K562 (cell line): ENCODE measurements around the gene RPRD1B. TPM values are rescaled to one million over a fixed set of nuclear protein-coding genes. Genes with fewer than 3 reads are reported as not detected.

Experiments
- AFF4 ChIP-seq: sonication (generic); formaldehyde crosslinking; IDR thresholded peaks from 2 replicates; pipeline ENCODE4 v1.8.0; 2023; ENCODE audit warnings: mild to moderate bottlenecking, missing genetic modification reagents
- CREB1 ChIP-seq, 2 experiments: sonication (generic) in 1 of 2; formaldehyde crosslinking in 1 of 2; IDR thresholded peaks; 2 replicates each; pipeline versions ENCODE4 v1.6.1 to v1.8.0; 2012 to 2022; ENCODE audit warnings: inconsistent platforms in 1 of 2, mild to moderate bottlenecking in 1 of 2, missing genetic modification reagents in 1 of 2, moderate library complexity in 1 of 2
- GABPB2 ChIP-seq: fragments of 250-450 bp; sonication (Bioruptor Pico); conservative IDR thresholded peaks from 2 replicates; pipeline ENCODE4 v1.5.1; 2021; ENCODE audit warnings: mild to moderate bottlenecking
- IFI16 ChIP-seq: fragments of 250-450 bp; sonication (Bioruptor Pico); IDR thresholded peaks from 2 replicates; pipeline ENCODE4 v2.1.2; 2022; ENCODE audit warnings: mild to moderate bottlenecking, inconsistent platforms
- NONO ChIP-seq, 2 experiments: fragments of 200-400 bp in 1 of 2; fragments of 450-650 bp in 1 of 2; formaldehyde crosslinking in 1 of 2; IDR thresholded peaks; 2 replicates each; pipeline ENCODE4 v1.6.1; 2017; ENCODE audit warnings: low read depth in 2 of 2, mild to moderate bottlenecking in 2 of 2, moderate library complexity in 2 of 2, low read length in 1 of 2
- NR1H2 ChIP-seq: sonication (generic); formaldehyde crosslinking; IDR thresholded peaks from 2 replicates; pipeline ENCODE4 v1.4.0; 2020; ENCODE audit warnings: mild to moderate bottlenecking, missing genetic modification reagents
- NR2C2 ChIP-seq, 2 experiments: fragments of 200-800 bp in 1 of 2; sonication (Bioruptor generic) in 1 of 2; sonication (generic) in 1 of 2; formaldehyde crosslinking in 1 of 2; IDR thresholded peaks; 2 replicates each; pipeline versions ENCODE4 v1.6.1 to v1.8.0; 2016 to 2022; ENCODE audit warnings: mild to moderate bottlenecking in 1 of 2, missing compliant biosample characterization in 1 of 2, missing genetic modification characterization in 1 of 2, missing genetic modification reagents in 1 of 2
- RERE ChIP-seq: sonication (generic); formaldehyde crosslinking; IDR thresholded peaks from 2 replicates; pipeline ENCODE4 v1.8.0; 2023; ENCODE audit warnings: missing genetic modification reagents, mild to moderate bottlenecking, borderline replicate concordance
- SNRNP70 ChIP-seq: fragments of 200-400 bp; formaldehyde crosslinking; optimal IDR thresholded peaks from 2 replicates; pipeline ENCODE3; 2017; ENCODE audit warnings: low read depth, low read length
- SRSF9 ChIP-seq: fragments of 200-400 bp; formaldehyde crosslinking; IDR thresholded peaks from 2 replicates; pipeline ENCODE4 v1.6.1; 2017; ENCODE audit warnings: low read depth, low read length, borderline replicate concordance
- THRA ChIP-seq: fragments of 450-650 bp; IDR thresholded peaks from 2 replicates; pipeline ENCODE4 v1.6.1; 2017; ENCODE audit warnings: mild to moderate bottlenecking, moderate library complexity
- ZFPM2 ChIP-seq: fragments of 250-450 bp; sonication (Bioruptor Pico); IDR thresholded peaks from 2 replicates; pipeline ENCODE4 v1.5.1; 2022; ENCODE audit warnings: mild to moderate bottlenecking
- ZNF184 ChIP-seq: sonication (generic); formaldehyde crosslinking; IDR thresholded peaks from 2 replicates; pipeline ENCODE4 v1.5.0; 2020; ENCODE audit warnings: missing genetic modification reagents
- ZNF445 ChIP-seq: fragments of 250-450 bp; sonication (Bioruptor Pico); IDR thresholded peaks from 2 replicates; pipeline ENCODE4 v1.4.0; 2020; ENCODE audit warnings: low read depth, mild to moderate bottlenecking, moderate library complexity
- ZNF561 ChIP-seq: fragments of 450-650 bp; formaldehyde crosslinking; conservative IDR thresholded peaks from 2 replicates; pipeline ENCODE4 v1.4.0; 2020; ENCODE audit warnings: mild to moderate bottlenecking, moderate library complexity
- ZNF76 ChIP-seq: fragments of 250-450 bp; sonication (Bioruptor Pico); IDR thresholded peaks from 2 replicates; pipeline ENCODE4 v1.4.0; 2020; ENCODE audit warnings: mild to moderate bottlenecking, moderate library complexity, borderline replicate concordance
- polyA plus RNA-seq, 8 experiments: library from polyadenylated mRNA; depleted of rRNA in 4 of 8; stranded (reverse) in 5 of 8; unstranded in 3 of 8; fragments of >200 nt; fragmentation: Nextera tagmentation in 2 of 8; fragmentation: Illumina TruSeq in 1 of 8; extraction: Ambion mirVana in 2 of 8; extraction: Trizol in 1 of 8; gene quantifications; 2 replicates each; pipeline versions ENCODE4 v1.2.1 to v1.2.3, GENCODE V29; 2011 to 2014; ENCODE audit warnings: inconsistent platforms in 1 of 8, missing spikeins in 1 of 8
- total RNA-seq, 7 experiments: library from RNA; depleted of rRNA in 6 of 7; stranded (reverse); fragments of >200 nt in 6 of 7; fragmentation: Illumina TruSeq in 2 of 7; extraction: Trizol in 2 of 7; gene quantifications; 2 replicates each; pipeline versions ENCODE4 v1.2.1 to v1.2.3, GENCODE V29; 2011 to 2021; ENCODE audit warnings: low replicate concordance in 1 of 7

Gene RPRD1B
- total and polyA plus RNA-seq, 9 of the 15 experiments (the other 6 are each of a cell fraction or from before 2014, with no cell fraction given): 5.5 to 43.0 (median 24.4) TPM

- TF ChIP-seq AFF4 (CRISPR knock-in tag) (no peak), THRA (no peak), SRSF9 (no peak), NR2C2 (CRISPR knock-in tag; IDR thresholded peaks at IDR 0.05) (no peak), NR2C2 (tag; IDR thresholded peaks at IDR 0.05) (peak; percentile 75), ZFPM2 (CRISPR knock-in tag) (no peak), SNRNP70 (no peak), NR1H2 (CRISPR knock-in tag) (no peak), CREB1 (IDR thresholded peaks at IDR 0.05) (no peak; the same call in 1 of the 2 replicates), CREB1 (CRISPR knock-in tag; IDR thresholded peaks at IDR 0.05) (no peak), RERE (CRISPR knock-in tag) (no peak), ZNF445 (CRISPR knock-in tag) (no peak), NONO (IDR thresholded peaks at IDR 0.05; ENCODE audit: low read depth in 2 of 2, low read length in 1 of 2) (no peak), IFI16 (CRISPR knock-in tag) (no peak), ZNF184 (no peak), ZNF76 (CRISPR knock-in tag) (no peak), GABPB2 (CRISPR knock-in tag) (no peak), ZNF561 (CRISPR knock-in tag) (no peak)
Observed at GRCh38 chr20:38084425-38084951, 50.9 kb downstream of the RPRD1B start (continued).
